ENCODE measurements around the gene TIPARP.
"Not testable (repeated sequence)": the region's sequence is repeated elsewhere in the genome, so short reads cannot be mapped to it uniquely, and the experiment has no call there.

The TIPARP gene

DNA sequence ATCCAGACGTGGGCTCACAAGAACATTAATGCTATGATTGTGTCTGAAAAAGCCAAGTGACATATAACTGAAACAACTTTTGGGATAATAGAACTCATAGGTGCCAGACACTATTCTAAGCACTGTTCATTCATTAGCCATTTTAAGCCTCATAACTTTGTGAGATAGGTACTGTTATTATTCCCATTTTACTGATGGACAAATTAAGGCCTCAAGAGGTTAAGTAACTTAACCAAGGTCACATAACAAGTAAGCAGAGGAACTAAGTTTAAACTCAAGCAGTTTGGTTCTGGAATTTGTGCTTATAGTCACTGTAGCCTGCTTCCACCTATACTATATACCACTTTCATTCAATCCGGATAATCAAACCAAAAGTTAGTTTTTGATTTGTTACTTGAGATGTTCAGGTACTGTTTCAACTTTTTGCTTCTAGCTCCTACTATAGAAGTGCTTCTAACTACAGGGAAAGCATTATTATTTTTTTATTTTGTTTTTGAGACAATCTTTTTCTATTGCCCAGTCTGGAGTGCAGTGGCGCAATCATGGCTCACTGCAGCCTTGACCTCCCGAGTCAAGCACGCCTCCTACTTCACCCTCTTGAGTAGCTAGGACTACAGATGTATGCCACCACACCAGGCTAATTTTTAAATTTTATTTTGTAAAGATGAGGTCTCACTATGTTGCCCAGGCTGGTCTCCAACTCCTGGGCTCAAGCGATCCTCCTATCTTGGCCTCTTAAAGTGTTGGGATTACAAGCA, 41.9 kb downstream of the TIPARP start:
- DNase-seq (ENCODE audit: low spot score), result no peak

DNA sequence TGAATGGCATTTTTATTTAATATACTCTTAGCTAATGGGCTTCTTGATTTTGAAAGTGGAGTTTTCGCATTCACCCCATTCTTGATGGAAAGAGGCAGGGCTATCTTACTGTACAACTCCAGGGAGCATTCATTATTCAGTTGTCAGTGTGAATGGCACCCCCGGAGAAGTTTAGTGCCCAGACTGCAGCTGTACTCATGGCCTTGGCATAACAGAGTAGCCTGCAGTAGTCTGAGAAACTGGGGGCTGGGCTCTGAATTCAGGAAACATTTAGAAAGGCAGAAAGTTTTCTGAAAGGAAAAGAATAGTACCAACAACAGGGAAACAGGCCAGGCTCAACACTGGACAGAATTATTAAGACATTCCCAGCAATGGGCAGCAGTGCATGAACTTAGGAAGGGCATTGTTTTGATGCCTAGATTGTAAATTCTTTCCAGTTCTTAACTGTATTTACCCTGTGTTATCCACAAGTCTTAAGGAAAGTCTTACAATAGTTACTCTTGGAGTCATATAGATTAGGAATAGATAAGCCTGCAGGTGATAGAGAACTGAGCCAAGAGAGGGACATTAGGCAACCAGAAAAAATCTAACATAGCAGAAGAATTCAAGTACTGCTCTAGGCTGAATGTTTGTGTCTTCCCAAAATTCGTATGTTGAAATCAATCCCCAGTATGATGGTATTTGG, 44.4 kb downstream of the TIPARP start:
- no peak for DNase-seq (ENCODE audit: low spot score)

DNA sequence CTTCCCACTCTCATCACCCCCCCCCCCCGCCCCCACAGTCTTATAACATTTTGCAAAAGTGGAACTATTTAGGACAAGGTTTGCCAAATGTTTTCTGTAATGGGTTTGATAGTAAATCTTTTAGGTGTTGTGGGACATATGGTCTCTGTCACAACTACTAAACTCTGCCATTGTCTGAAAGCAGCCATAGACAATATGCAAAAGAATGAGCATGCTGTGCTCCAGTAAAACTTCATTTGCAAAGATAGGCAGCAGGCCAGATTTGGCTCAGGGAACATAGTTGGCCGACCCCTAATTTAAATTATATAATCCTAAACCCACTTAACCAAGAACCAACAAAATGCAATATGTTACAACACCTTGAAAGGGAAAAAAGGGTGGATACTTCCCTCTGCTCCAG, 46.4 kb downstream of the TIPARP start:
- no peak for DNase-seq (ENCODE audit: low spot score)

DNA sequence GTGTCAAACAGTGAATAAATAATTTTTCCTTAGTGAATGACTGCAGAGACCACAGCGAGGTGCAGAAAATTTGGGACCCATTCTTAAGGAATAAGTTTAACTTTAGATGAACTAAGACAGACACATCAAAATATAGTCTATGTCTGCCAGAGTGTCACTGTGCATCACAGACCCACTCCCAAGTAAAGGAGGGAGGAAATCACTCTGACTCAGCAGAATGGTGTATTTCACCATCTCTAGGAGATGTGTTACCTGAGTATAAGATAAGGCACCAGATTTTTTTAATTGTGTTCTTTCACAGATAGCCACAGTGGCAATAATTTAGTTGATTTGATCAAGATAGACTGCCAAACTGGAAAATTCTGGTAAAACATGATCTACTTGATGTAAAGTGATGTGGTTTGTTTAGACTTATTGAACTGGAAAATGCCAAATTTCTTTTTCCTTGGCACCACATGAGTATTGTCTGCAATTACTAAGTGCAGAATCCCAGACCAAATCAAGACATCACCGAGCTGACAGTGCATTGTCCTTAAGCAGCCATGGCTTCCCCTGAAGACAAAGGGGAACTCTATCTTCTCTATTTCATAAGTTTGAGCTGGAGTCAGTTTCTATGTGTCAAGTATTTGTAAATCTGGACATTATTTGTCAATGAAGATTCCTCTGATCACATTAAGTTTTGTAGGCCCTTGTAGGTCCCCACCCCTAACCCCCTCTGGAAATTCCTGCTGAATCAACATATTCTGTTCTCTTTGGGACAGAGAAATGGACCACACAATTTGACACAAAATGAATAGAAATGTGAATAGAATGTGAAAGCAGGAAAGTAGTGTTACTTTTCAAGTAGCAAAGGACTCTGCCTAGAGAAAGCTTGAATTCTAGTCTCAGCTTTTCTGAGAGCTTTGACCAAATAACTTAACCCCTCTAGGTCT, 47.6 kb downstream of the TIPARP start:
- DNase-seq (ENCODE audit: low spot score), result no peak

DNA sequence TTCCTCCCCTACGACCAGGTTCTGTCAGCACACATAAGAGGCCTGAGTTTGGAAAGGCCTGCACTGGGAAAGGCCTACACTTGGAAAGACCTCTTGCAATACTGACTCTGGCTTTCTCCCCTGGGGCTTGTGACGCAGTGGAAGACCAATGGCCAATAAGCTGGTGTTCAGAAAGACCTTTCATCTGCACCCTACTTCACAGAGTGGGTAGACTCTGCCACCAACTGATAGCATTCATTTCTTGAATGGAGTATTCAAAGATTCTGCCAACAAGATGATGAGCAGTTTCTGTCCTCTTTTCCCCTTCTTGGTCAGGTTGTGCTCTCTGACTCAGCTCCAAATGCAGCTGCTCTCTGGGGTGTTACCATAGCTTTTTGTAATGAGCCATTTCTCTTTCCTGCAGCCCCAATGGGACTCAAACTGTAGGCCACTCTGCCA, 48.8 kb downstream of the TIPARP start:
- DNase-seq (ENCODE audit: low spot score), result no peak

DNA sequence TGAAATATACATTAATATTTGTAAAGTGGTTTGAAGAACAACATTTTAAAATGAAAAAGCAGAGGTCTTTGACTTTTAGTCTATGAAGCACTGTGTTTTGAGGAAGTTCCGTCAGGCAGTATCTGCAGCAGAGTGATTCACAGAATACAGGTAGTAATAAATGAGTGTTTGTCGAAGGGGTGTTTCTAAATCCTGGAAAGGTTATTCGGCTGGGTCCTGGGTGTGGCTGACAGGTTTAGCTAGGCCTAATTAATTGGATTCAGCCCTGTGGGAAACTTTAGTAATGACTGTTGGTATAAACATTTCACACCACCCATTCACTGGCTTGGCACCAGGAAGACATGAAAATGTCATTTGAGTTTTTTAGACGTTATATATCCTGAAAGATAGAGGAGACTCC, 51.3 kb downstream of the TIPARP start:
- DNase-seq (ENCODE audit: low spot score), result no peak

DNA sequence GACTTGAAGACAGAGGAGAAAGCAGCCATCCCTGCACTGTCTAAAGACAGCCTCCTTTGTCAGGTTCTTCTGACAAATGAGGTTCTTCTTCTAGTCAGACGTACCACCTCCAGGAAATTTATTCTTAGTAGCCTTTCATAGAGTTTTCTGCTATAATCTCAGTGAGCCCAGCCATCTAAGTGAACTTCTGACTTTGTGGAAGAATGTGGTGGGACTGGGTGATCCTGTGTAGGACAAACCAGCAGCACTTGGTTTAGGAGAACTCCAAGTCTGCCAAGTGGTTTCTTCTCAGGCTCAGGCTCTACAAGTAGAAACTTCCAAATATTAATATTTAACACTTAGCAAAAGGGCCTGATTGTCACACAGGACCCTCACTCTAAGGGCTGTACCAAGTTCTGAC, 52.1 kb downstream of the TIPARP start:
- DNase-seq (ENCODE audit: low spot score), result no peak

DNA sequence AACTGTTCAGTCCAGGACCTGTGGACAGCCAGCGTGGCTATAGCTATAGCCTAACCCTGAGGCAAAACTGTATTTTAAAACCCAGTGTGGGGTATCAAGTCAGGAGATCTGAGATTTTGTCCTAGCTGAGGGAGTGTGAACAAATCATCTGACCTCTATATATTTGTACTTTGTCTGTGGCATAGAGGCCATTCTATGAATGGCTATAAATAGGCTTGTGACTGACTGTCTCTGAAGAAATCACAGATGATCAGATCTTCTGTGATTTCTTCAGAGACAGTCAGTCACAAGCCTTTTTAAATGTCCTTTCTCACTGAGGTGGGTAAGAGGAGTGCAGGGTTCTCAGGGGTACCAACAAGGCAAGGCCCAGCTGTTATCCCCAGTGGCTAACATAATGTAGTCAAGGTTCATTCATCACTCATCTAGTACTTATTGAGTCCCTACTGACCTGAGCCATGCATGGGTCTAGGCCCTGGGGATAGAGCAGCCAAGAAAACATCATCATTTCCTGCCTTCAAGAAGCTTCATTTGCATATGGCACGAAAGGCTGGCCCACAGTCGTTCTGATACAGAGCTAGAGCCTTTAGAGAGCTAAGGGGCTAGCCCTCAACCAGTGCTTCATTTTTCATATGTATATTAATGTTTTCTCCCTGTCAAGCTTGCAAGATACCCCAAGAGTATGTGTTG, 53.3 kb downstream of the TIPARP start:
- DNase-seq (ENCODE audit: low spot score), result no peak

DNA sequence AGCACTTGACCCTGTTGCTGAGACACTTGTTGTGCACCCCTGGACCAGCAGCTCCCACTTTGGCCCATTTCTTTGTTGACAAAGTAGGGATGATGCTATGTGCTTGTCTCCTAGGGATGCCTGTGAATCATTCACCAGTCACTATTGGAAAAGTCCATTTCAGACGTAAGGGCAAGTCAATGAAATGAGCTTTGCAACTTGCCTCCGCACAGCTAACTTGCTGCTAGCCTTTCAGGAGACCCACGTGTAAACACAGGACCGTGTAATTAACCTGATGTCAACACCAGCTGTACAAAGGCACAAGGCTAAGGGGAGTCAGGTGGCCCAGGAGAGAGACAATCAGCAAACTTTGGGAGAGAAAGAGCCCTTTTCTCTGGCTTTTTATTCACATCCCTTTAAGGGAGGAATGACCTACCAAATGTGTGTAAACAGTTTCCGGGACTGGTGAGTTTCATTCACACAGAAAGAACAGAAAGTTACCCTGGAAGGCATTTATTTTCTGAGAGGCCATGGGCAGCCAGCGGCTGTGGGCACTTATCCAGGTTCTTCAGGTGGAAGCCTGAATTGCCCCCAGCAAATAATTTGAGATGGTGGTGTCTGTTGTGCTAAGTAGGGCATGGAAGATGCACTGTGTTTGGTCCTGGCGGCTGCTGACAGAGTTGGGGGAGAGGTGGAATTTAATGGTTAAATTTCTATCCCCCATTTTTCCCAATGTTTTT, 54.0 kb downstream of the TIPARP start:
- no peak for DNase-seq (ENCODE audit: low spot score)

DNA sequence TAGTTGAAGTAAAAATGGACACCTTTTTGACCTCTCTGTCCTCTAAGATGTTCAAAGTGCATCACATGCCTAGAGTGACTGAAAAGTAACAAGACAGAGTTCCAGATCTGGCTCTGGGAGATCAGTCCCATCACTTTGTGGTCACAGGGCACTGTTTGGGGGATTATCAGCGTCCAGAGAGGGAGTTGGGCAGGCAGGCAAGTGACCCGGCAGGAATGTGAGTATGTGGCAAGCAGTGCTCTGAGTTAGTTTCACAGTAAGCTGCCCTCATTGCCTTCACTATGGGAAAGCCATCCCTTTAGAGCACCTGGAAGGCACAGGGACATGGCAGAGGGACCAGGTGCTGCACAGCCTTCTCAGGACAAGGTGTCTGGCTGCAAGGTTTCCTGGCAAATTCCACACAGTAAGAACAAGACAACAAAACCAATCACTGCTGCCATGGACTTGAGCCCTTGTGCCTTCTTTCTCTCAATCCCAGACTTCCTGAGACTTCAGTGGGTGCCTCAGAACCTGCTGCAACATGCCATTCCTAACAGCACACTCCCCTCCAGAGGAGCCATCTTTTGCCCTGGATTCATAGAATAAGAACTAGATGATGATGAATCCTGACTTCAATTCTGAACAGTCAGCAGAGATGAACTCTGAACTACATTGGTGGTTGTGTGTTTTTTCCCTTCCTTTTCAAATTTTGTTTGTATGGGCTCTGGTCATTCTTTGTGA, 55.2 kb downstream of the TIPARP start:
- DNase-seq (ENCODE audit: low spot score), result no peak

DNA sequence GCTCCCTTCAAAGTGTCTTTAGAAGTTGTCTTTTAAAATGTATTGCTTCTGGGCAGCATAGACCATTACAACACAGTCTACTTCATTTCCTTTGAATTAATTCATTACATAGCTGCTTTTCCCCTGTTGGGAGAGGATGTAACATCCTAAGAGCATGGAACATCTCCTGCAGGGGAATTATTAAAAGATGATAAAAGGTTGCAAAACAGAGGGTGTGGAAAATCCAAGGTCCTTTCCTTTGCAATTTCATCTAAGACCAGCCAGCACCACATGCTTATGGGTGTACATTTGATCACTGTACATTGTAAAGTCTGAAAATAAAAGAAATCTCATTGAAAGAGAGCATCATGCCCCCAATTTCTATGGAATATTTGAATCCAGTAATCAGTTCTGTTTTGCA, 57.4 kb downstream of the TIPARP start:
- no peak for DNase-seq (ENCODE audit: low spot score)

DNA sequence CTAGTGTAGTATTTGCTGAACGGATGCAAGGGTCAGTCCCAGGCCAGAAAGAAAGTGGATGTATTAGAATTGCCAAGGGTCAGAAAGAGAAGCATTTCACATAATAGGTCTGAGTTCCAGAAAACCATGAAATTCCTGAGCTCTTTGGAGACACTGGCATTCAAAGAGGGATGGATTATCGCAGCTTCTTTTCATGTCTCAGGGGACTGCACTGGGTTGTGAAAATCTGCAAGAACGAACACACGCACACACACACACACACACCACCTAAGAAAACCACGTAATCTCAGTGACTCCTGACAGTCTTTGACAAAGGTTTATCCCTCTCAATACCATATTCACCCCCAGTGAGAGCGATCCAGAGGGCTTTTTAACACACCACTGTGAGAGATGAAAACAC, 57.9 kb downstream of the TIPARP start:
- no peak for DNase-seq (ENCODE audit: low spot score)

DNA sequence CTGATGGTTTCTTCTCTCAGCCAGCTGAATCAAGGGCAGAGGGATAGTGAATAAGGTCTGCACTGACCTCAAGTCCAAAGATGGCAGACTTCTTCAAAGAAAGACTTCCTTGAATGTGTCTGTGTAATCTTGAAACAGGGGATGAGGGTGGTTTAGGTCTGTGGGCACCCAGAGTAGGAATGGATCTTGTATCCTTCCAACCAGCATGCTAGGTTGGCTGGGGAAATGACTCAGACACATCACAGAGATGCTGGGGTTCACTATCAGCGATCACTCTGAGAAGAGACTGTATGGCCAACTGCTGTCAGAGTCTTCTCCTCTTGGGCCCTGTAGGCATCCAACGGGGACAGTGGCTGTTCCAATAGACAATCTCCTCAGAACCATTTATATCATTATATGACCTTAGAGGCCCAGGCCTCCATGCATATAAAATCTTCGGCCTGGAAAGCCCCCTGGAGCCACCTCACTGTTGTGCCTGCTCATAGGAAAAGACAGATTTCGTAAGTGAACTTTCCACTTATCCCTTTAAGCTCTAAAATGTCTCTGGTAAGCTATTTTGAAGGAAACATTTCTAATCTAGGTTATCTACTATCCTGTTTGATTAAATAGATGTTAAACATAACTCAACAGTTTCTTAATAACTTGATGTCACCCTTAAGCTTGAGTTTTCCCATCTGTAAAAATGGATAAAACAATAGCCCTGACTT, 58.5 kb downstream of the TIPARP start:
- no peak for DNase-seq (ENCODE audit: low spot score)

DNA sequence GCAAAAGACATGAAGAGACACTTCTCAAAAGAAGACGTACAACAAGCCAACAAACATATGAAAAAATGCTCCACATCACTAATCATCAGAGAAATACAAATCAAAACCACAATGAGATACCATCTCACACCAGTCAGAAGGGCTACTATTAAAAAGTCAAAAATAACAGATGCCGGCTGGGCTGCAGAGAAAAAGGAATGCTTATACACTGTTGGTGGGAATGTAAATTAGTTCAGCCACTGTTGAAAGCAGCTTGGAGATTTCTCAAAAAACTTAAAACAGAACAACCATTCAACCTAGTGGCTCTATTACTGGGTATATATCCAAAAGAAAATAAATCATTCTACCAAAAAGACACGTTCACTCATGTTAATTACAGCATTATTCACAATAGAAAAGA, 60.3 kb downstream of the TIPARP start:
- DNase-seq (ENCODE audit: low spot score), result not testable (repeated sequence)

DNA sequence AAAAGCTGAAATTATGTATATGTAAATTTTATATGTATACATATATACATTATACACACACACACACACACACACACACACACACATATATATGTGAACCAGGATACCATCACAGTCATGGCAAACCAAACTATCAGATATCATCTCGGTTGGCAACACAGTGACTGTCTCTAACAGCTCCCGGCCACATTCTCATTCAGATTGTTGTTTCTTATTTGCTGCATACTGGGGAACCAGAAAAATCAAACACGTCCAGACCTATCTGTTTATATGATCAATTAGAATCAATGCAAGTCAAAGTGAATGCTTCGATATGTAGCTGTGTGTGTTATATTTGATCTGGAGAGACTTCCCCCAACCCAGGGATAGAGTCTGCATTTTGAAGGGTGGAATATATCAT, 61.1 kb downstream of the TIPARP start:
- DNase-seq (ENCODE audit: low spot score), result no peak

DNA sequence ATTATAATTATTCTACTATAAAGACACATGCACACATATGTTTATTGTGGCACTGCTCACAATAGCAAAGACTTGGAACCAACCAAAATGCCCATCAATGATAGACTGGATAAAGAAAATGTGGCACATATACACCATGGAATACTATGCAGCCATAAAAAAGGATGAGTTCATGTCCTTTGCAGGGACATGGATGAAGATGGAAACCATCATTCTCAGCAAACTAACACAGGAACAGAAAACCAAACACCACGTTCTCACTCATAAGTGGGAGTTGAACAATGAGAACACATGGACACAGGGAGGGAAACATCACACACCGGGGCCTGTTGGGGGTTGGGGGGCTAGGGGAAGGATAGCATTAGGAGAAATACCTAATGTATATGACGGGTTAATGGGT, 62.7 kb downstream of the TIPARP start:
- not testable (repeated sequence) for DNase-seq (ENCODE audit: low spot score)

DNA sequence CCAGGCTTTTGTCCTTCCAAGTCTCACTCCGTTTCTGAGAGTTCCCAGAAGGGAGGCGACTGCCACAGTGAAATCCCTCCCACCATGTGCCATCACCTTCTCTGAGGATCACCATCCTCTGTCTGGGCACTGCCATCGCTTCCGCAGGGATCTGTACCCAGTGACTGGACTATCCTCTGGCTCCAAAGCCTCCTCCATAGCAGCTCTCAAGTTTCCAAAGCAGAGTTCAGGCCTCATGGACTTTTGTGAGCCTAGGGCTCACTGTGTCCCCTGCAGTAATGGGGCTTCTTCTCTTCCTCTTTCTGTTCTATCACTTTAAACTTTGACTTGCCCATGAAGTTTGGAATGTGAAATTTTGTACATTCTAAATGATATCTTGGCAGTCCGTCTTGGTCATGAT, 63.9 kb downstream of the TIPARP start:
- no peak for DNase-seq (ENCODE audit: low spot score)

DNA sequence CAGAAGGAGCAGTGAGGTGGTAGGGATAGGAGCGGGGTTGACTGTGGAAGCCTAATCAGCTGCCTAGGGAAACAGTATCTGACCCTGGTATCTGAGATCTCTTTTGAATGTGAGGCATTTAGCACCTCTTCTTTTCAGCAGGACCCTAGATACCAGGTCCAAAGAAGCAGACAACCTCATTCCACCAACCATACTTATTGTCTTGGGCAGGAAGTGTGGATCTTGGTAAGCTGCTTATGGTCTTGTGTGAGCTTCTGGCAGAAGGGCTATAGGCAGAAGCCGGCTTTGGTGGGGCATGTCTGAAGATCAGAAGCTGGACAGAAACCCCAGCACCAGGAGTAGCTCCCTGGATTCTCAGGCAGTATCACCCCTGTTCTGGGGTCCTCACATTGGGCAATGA, 65.6 kb downstream of the TIPARP start:
- DNase-seq (ENCODE audit: low spot score), result no peak

DNA sequence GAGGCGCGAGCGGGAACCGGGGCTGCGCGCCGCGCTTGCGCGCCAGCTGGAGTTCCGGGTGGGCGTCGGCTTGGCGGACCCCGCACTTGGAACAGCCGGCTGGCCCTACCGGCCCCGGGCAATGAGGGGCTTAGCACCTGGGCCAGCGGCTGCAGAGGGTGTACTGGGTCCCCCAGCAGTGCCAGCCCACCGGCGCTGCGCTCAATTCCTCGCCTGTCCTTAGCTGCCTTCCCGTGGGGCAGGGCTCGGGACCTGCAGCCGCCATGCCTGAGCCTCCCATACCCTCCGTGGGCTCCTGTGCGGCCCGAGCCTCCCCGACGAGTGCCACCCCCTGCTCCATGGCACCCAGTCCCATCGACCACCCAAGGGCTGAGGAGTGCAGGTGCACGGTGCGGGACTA, 66.2 kb downstream of the TIPARP start:
- not testable (repeated sequence) for DNase-seq (ENCODE audit: low spot score)

DNA sequence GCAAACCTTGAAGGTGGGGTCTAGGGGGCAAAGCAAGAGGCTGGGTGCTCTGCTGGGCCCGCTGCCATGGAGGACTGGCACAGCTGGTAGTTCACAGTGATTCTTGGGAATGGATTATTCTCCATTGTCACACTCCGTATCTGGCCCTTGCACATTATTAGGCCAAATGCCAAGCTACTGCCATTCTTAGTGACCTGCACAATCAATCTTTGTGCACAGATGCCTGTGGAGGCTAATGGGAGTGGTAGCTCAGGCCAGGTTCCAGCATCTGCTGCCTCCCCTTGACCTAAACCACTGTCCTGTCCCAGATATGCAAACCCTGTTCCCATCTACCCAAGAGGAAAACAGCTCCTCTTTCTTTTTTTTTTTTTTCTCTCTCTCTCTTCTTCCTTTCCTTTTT, 67.5 kb downstream of the TIPARP start:
- DNase-seq (ENCODE audit: low spot score), result no peak

Data from D341Med (cell line).